CD1c-positive myeloid dendritic cell (primary cell): ENCODE data around the gene CSE1L.
"Not testable (repeated sequence)": the region's sequence is repeated elsewhere in the genome, so short reads cannot be mapped to it uniquely, and the experiment has no call there.

Experiments
- DNase-seq: peaks from one replicate; pipeline ENCODE4 v3.0.0-alpha.2; 2016; ENCODE audit errors: extremely low spot score

The CSE1L gene

GRCh38 chr20:49046087-49046900, at the start of gene CSE1L:
Gene CSE1L (plus strand): TSS chr20:49046312. CDS start chr20:49058464, 12,152 bp downstream.
- peak; percentile 99 for DNase-seq

GRCh38 chr20:48999890-49000870, 45.9 kb upstream of the CSE1L start:
- no peak for DNase-seq

- DNase-seq, result no peak
Observed at GRCh38 chr20:49001741-49002140, 44.4 kb upstream of the CSE1L start.

DNA sequence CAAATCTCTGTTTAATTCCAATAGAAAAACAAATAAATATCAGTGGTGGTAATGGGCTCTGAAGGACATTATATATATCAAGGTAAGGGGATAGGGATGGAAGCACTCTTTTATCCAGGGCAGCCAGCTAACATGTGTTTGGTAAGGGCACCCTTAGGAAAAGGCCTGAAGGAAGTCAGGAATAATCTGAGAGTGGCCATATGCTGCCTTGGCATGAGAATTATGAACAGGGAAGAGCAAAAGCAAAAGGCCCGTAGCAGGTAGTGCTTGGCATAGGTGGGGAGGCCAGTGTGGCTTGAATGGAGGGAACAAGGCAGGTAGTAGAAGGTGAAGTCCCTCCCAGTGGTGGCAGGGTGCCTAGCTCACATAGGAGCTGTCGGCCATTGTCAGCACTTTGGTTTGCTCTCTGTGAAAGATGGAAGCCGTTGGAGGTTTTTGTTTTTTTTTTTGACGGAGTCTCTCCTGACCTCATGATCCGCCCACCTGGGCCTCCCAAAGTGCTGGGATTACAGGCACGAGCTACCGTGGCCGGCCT, 39.6 kb upstream of the CSE1L start:
- DNase-seq, result no peak

GRCh38 chr20:49009899-49010631, 36.0 kb upstream of the CSE1L start:
- no peak for DNase-seq

DNA sequence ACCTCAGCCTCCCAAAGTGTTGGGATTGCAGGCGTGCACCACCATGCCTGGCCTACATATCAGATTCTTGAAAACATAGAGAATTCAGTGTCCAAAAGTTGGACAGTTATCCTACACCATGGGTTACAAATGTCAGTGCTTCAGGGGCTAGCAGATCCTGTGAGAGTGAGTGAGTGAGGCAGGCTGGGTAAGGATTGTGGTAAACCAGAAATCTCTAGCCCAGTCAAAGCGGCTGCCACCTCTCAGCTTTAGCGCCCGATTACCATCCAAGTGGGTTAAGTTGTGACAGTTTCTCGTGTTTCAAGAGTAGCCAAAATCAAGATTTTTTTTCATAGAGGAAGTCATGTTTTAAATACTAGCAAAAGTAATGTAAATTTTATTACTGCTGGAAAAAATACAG, 21.9 kb upstream of the CSE1L start:
- DNase-seq, result no peak

DNA sequence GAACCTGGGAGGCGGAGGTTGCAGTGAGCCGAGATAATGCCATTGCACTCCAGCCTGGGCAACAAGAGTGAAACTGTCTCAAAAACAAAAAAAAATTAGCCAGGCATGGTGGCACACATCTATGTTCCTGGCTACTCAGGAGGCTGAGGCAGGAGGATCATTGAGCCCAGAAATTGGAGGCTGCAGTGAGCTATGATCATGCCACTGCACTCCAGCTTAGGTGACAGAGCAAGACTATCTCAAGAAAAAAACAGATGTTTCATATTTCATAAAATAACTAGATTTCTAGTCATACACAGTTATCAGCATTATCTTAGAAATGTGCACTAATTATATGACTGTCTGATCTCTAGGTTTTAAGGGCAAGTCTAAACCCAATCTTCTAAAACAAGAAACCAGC, 17.9 kb upstream of the CSE1L start:
- DNase-seq, result not testable (repeated sequence)

DNA sequence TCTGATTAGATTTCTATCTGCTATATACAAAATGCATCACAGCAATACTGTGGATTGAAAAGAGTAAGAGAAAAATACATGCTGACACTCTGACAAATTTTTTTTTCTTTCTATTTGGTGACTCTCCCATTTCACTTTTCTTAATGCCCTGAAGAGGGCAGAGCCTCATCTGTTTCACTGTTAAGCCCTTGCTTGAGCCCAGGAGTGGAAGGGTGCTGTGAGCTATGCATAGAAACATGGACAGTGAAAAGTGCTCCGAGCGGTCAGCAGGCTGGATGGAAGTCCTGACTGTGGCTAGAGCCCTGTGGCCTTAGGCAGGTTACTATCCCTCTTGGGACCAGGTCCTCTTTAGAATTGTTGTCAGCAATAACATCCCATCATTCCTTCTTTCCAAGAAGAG, 17.4 kb upstream of the CSE1L start:
- DNase-seq, result peak; percentile 3

DNA sequence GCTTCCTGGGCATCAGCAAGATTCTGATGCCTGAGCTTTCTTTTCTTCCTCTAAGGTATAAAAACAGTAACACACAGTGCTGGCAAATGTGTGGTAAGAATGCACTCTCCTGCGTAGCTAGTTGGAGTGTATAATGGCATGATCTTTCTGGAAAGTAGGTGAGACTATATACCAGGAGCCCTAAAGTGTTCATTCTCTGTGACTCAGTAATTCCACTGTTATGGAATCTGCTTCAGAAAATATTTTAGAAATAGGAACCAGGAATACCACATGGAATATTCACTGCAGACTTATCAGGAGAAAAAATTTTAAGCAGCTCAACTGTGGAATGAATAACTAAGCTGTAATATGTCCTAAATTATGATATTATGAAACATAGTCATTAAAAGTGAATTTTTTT, 16.9 kb upstream of the CSE1L start:
- DNase-seq, result no peak

DNA sequence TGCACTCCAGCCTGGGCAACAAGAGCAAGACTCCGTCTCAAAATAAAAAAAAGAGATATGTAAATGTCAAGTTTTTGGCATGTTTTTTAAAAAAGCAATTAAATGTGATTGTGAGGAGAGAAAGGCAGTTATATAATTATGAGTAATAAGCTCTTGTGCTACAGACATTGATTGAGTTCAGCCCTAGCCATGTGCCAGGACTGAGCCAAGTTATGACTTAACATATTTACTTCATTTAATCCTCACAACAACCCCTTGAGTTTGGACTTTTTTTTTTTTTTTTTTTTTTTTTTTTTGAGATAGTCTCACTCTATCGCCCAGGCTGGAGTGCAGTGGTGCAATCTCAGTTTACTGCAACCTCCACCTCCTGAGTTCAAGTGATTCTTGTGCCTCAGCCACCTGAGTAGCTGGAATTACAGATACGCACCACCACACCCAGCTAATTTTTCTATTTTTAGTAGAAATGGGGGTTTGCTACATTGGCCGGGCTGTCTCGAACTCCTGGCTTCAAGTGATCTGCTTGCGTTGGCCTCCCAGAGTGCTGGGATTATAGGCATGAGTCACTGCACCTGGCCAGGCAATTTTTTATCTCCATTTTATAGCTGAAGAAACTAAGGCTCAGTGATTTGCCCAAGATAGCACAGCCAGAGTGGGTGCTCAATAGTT, 15.0 kb upstream of the CSE1L start:
- no peak for DNase-seq

GRCh38 chr20:49032455-49032854, 13.7 kb upstream of the CSE1L start:
- DNase-seq, result no peak

GRCh38 chr20:49034070-49034732, 11.9 kb upstream of the CSE1L start:
- no peak for DNase-seq

- DNase-seq, result peak; percentile 54
Observed at GRCh38 chr20:49037962-49038387, 8.1 kb upstream of the CSE1L start.

DNA sequence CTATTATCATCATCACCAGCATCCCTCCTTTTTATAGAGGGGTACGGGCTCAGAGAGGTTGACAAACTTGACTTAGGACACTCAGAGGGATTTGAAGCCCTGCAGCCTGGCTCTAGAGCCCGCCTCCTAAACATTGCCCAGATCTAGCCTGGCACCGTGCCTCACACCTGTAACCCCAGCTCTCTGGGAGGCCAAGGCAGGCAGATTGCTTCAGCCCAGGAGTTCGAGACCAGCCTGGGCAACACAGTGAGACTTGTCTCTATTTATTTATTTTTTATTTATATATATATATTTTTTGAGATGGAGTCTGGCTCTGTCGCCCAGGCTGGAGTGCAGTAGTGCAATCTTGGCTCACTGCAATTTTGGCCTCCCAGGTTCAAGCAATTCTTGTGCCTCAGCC, 6.3 kb upstream of the CSE1L start:
- DNase-seq, result no peak

DNA sequence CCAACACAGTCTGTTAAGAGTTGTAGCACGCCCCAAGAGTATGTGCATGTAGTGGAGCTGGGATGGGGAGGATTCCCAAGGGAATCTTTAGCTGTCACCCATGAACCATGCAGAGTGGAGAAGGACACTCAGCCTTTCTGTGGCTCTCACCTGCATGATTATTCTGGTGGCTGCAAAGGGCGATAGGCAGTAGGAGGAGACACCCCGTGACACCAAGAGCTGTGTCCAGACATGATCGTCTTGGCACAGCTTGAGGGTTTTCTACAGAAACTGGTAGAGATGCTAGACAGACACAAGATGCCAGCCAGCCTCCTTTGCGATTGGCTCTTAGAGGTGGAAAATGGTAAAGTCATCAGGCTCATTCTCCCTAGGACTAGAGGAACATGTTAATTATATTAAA, 3.1 kb upstream of the CSE1L start:
- no peak for DNase-seq

- peak; percentile 81 for DNase-seq
Observed at GRCh38 chr20:49045440-49046086, 549 bp upstream of the CSE1L start.

DNA sequence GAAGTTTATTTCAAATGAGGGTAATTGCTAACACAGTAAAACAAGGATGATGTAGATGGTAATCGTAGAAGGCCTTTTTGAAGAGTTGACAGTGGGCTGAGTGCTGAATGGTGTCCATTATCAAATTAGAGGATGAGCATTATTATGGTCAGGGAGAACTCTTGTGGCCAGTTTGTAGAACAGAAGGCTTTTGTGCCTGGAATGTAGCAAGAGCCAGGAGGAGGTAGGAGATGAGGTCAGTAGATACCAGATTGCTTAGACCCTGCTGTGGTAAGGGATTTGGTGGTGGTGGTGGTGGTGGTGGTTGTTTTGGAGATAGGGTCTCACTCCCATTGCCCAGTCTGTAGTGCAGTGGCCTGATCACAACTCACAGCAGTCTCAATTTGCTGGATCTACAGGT, 6.2 kb downstream of the CSE1L start:
- no peak for DNase-seq

DNA sequence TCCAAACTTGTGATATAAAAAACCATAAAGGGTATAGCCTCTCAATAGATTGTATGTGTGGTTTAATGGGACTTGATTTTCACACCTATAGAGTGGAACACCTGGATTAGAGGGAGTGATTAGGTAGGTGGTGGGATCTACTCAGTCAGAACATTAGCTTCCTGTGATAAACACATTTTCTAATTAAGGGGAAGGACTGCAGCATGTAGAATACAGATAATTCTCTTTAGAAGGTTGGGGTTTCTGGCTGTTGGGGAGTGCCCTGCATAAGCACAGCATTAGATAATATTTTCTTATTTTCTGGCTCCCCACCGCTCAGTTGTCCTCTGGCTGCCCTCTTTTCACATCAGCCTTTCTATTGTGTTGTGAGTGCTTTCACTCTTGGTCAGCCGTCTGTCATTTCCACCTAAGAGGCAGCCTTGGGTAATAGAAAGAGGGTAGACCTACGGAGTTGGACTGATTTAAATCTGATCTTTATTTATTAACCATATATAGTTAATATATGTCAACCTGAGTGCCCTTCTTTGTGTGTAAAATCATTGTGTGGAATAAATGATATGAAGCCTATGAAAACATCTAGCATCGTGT, 8.0 kb downstream of the CSE1L start:
- no peak for DNase-seq

DNA sequence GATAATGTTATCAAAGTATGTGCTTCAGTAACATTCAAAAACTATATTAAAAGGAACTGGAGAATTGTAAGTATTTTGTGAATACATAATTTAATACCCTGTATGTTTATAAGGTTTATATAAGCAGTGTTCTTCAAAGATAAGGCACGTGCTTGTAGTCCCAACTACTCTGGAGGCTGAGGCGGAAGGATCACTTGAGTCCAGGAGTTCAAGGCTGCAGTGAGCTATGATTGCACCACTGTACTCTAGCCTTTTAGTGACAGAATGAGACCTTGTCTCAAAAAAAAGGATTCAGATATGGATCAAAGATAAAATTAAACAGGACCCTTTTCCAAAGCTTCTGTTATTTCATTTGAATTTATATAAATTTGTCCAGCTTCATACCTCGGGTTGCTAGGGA, 17.2 kb downstream of the CSE1L start:
- DNase-seq, result no peak

DNA sequence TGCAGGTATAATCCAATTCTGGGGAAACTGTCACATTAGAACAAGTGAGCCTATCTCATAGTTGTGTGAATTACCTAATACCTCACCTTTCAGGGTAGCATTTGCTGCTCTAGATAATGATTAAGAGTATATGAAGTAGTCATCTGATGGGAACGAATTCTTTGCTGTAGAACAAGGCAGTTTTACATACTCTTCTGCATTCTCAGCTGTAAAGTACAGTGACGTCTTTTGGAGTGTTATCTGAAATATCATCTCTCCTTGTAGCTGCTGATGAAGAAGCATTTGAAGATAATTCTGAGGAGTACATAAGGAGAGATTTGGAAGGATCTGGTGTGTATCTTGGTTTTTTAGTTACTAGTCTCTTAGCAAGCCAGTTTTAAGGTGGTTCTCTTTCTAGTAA, 28.4 kb downstream of the CSE1L start:
- no peak for DNase-seq
